HG02623 (cell line): Measurements from ENCODE around the gene UBL4A.

ENCODE experiments used
- ATAC-seq: cut with Tn5 transposase; IDR thresholded peaks from one replicate; pipeline ENCODE4 v1.9.1; 2021; ENCODE audit warnings: moderate library complexity; ENCODE audit not compliant: unreplicated experiment

UBL4A gene

DNA sequence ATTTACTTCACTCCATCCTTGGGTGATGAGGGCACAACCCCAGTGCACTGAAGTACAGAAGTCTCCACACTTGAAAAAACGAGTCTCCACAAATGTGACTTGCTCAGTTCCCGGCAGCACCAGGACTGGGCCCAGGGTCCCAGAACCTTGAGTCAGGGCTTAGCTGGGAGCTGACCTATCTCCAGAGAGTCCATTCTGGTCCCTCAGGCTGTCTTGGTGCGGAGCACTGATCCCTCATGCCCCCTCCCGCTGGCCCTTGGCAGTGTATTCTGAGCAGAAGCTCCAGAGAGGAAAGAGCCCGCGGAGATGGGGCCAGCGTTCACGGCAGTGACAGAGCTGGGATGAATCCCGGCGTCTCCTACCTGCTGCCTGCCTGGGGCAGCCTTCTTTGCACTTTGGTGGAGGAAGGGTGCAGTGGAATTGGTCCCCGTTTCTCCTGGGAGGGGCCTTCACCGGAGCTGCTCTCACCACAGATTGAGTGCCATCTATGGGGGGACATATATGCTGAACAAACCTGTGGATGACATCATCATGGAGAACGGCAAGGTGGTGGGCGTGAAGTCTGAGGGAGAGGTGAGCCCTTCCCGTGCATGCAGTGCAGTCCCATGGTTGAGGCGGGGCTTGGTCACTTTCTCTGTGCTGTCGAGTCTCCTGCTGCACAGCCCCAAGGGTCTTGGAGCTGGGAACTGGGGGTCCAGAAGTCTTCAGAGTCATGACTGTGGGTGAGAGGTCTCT is 45.6 kb downstream of the UBL4A start:
- no peak for ATAC-seq

- no peak for ATAC-seq
Measured at GRCh38 chrX:154439841-154440240, 46.6 kb downstream of the UBL4A start.

GRCh38 chrX:154437971-154438893 is 48.2 kb downstream of the UBL4A start:
- ATAC-seq: no peak

GRCh38 chrX:154436983-154437752 is 49.2 kb downstream of the UBL4A start, which contains the start of gene GDI1:
TSS of gene GDI1 (plus strand) at chrX:154437154. CDS start at chrX:154437255, 101 bp downstream.
- ATAC-seq: peak; percentile 50

DNA sequence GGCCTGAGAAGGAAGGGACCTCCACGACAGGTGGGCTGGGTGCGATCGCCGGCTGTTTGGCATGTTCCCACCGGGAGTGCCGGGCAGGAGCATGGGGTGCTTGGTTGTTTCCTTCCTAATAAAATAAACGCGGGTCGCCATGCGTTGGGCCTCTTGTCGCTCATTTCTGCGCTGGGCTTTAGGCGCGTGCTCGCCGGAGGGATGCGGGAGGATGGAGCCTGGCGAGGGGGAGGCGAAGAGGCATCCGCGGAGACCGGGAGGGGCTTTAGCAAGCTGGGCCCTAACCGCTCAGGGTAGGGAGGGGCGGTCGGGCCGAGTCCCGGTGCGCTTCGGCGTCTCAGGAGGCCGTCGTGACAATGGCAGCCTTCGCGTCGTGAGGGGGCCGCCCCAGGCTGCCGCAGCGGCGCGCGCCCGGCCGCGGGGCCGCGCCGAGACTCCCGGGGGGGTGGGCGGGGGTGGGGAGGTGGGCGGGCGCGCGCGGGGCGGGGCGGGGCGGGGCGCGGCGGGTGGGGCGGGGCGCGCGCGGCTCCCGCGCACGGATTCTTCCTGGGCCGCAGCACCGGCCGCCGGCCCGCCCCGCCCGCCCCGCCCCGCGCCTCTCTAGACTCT is 49.9 kb downstream of the UBL4A start:
- peak; percentile 34 for ATAC-seq

DNA sequence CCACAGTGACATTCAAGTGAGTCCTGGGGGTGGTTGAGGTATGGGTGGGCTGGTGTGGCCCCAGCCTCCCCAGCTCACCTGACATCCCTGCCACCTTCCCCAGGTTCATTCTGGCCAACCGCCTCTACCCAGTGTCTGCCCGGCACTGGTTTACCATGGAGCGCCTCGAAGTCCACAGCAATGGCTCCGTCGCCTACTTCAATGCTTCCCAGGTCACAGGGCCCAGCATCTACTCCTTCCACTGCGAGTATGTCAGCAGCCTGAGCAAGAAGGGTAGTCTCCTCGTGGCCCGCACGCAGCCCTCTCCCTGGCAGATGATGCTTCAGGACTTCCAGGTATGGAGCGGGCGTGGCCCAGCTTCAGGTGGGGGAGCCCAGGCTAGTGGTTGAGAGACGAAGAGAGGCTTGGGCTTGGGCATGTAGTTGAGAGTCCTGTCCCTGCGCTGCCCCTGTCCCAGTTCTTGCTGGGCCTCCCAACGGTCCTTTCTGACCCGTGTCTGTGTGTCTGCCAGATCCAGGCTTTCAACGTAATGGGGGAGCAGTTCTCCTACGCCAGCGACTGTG is 51.2 kb downstream of the UBL4A start:
- no peak for ATAC-seq

GRCh38 chrX:154434394-154435168 is 51.8 kb downstream of the UBL4A start:
- no peak for ATAC-seq
